ENCODE measurements around the gene TNFSF18. TPM values are rescaled to one million over a fixed set of nuclear protein-coding genes. Genes with fewer than 3 reads are reported as not detected.

Gene TNFSF18
- total RNA-seq, 1 donor from 2014 or later, result not detected

- no peak overlapping the region for H3K27ac Mint-ChIP-seq (ENCODE audit: unreplicated experiment)
- DNase-seq, result no peak
- H3K4me3 Mint-ChIP-seq (ENCODE audit: unreplicated experiment), result no peak overlapping the region
- TF ChIP-seq CTCF (IDR thresholded peaks at IDR 0.05; ENCODE audit: partially characterized antibody, unreplicated experiment), result no peak
- H3K27me3 Mint-ChIP-seq (ENCODE audit: unreplicated experiment), result no peaks in the 10 kb centered on the region
- H3K36me3 Mint-ChIP-seq (ENCODE audit: unreplicated experiment), result no peaks in the 10 kb centered on the region
- H3K4me1 Mint-ChIP-seq (ENCODE audit: low read depth, unreplicated experiment), result no peaks in the 10 kb centered on the region
- H3K9me3 Mint-ChIP-seq (ENCODE audit: unreplicated experiment), result peaks cover 2% of the 10 kb centered on the region
These were observed 51.4 kb downstream of the TNFSF18 start for GRCh38 chr1:172999349-172999748.

- no peak overlapping the region for H3K4me3 Mint-ChIP-seq (ENCODE audit: unreplicated experiment)
- TF ChIP-seq CTCF (IDR thresholded peaks at IDR 0.05; ENCODE audit: partially characterized antibody, unreplicated experiment), result no peak
- no peak for DNase-seq
- H3K9me3 Mint-ChIP-seq (ENCODE audit: unreplicated experiment), result peaks cover 2% of the 10 kb centered on the region
- H3K27me3 Mint-ChIP-seq (ENCODE audit: unreplicated experiment), result no peaks in the 10 kb centered on the region
- H3K4me1 Mint-ChIP-seq (ENCODE audit: low read depth, unreplicated experiment), result no peaks in the 10 kb centered on the region
- H3K36me3 Mint-ChIP-seq (ENCODE audit: unreplicated experiment), result no peaks in the 10 kb centered on the region
- H3K27ac Mint-ChIP-seq (ENCODE audit: unreplicated experiment), result no peak overlapping the region
These were observed 52.8 kb downstream of the TNFSF18 start for GRCh38 chr1:172997941-172998361.

GRCh38 chr1:172993640-172994039, 57.1 kb downstream of the TNFSF18 start:
- DNase-seq, result no peak
- Mint-ChIP-seq H3K4me1 (ENCODE audit: low read depth, unreplicated experiment) (no peaks in the 10 kb centered on the region), H3K27me3 (ENCODE audit: unreplicated experiment) (no peaks in the 10 kb centered on the region)

GRCh38 chr1:172991674-172992400, 58.9 kb downstream of the TNFSF18 start:
- Mint-ChIP-seq H3K36me3 (ENCODE audit: unreplicated experiment) (no peaks in the 10 kb centered on the region), H3K9me3 (ENCODE audit: unreplicated experiment) (peaks cover 3% of the 10 kb centered on the region), H3K27ac (ENCODE audit: unreplicated experiment) (no peak overlapping the region), H3K4me3 (ENCODE audit: unreplicated experiment) (no peak overlapping the region), H3K27me3 (ENCODE audit: unreplicated experiment) (no peaks in the 10 kb centered on the region), H3K4me1 (ENCODE audit: low read depth, unreplicated experiment) (no peaks in the 10 kb centered on the region)
- TF ChIP-seq CTCF (IDR thresholded peaks at IDR 0.05; ENCODE audit: partially characterized antibody, unreplicated experiment), result no peak
- no peak for DNase-seq

More at GRCh38 chr1:172993640-172994039, 57.1 kb downstream of the TNFSF18 start:
- Mint-ChIP-seq H3K36me3 (ENCODE audit: unreplicated experiment) (no peaks in the 10 kb centered on the region), H3K4me3 (ENCODE audit: unreplicated experiment) (no peak overlapping the region), H3K9me3 (ENCODE audit: unreplicated experiment) (peaks cover 2% of the 10 kb centered on the region), H3K27ac (ENCODE audit: unreplicated experiment) (no peak overlapping the region)
- no peak for TF ChIP-seq CTCF (IDR thresholded peaks at IDR 0.05; ENCODE audit: partially characterized antibody, unreplicated experiment)

GRCh38 chr1:172990598-172991215, 60.0 kb downstream of the TNFSF18 start:
- Mint-ChIP-seq H3K36me3 (ENCODE audit: unreplicated experiment) (no peaks in the 10 kb centered on the region), H3K9me3 (ENCODE audit: unreplicated experiment) (peaks cover 2% of the 10 kb centered on the region), H3K27me3 (ENCODE audit: unreplicated experiment) (no peaks in the 10 kb centered on the region), H3K4me3 (ENCODE audit: unreplicated experiment) (no peak overlapping the region), H3K27ac (ENCODE audit: unreplicated experiment) (no peak overlapping the region), H3K4me1 (ENCODE audit: low read depth, unreplicated experiment) (no peaks in the 10 kb centered on the region)
- DNase-seq, result no peak
- no peak for TF ChIP-seq CTCF (IDR thresholded peaks at IDR 0.05; ENCODE audit: partially characterized antibody, unreplicated experiment)
